Stomach (tissue), 9 donors: Measurements from ENCODE around the gene STYXL2. TPM values are rescaled to one million over a fixed set of nuclear protein-coding genes. Genes with fewer than 3 reads are reported as not detected.

ENCODE experiments used
- DNase-seq, 2 donors: peaks; one replicate each; pipeline versions ENCODE4 v3.0.0 to v3.0.0-alpha.2; 2013 to 2019
- H3K27ac ChIP-seq, 5 donors: fragments of 200-600 bp in 4 of 5; sonication (generic) in 4 of 5; one replicate each; pipeline ENCODE4 v1.5.1; 2013 to 2019; ENCODE audit warnings: mild to moderate bottlenecking in 1 of 5, moderate library complexity in 1 of 5
- H3K27me3 ChIP-seq, 3 donors: fragments of 200-600 bp; sonication (generic); one replicate each; pipeline ENCODE4 v1.5.1; 2017 to 2019; ENCODE audit warnings: mixed run types in 1 of 3
- H3K36me3 ChIP-seq, 4 donors: fragments of 200-600 bp; sonication (generic); 1 replicate in 3 of 4; 2 replicates in 1 of 4; pipeline ENCODE4 v1.5.1; 2016 to 2019
- H3K4me1 ChIP-seq, 4 donors: fragments of 200-600 bp; sonication (generic); one replicate each; pipeline ENCODE4 v1.5.1; 2016 to 2019
- H3K4me3 ChIP-seq, 4 donors: fragments of 200-600 bp; sonication (generic) in 3 of 4; one replicate each; pipeline ENCODE4 v1.5.1; 2016 to 2019; ENCODE audit warnings: mild to moderate bottlenecking in 1 of 4
- H3K9me3 ChIP-seq, 4 donors: fragments of 200-600 bp; sonication (generic); one replicate each; pipeline ENCODE4 v1.5.1; 2016 to 2019
- EP300 ChIP-seq: sonication (generic); formaldehyde crosslinking; IDR thresholded peaks from one replicate; pipeline ENCODE4 v1.6.1; 2017; ENCODE audit warnings: antibody characterized with exemption
- POLR2A ChIP-seq, 4 donors: fragments of 450-650 bp; IDR thresholded peaks; one replicate each; pipeline ENCODE4 v1.6.1; 2016; ENCODE audit warnings: antibody characterized with exemption in 4 of 4, control low read depth in 2 of 4, mild to moderate bottlenecking in 1 of 4, moderate library complexity in 1 of 4
- POLR2AphosphoS5 ChIP-seq, 3 donors: sonication (generic); formaldehyde crosslinking; IDR thresholded peaks; one replicate each; pipeline ENCODE4 v1.6.1; 2016; ENCODE audit warnings: antibody characterized with exemption in 3 of 3
- WGBS, 5 donors: extraction: QIAGEN DNeasy Blood & Tissue Kit in 3 of 5; methylation state at CpG; one replicate each; pipeline versions ENCODE4 v1.1.5 to v1.1.7; 2013 to 2018; 5-methylcytosine and 5-hydroxymethylcytosine counted together
- intact Hi-C: fragments of 100-400 bp; cut with DNase I; formaldehyde crosslinking; loops from one replicate; pipeline ENCODE4 v1.15.1; 2023; ENCODE audit warnings: low total_unique reads
- polyA plus RNA-seq, 3 donors: library from polyadenylated mRNA; stranded (reverse); fragments of 200-250 nt; gene quantifications; one replicate each; pipeline ENCODE4 v1.2.3, GENCODE V29; 2013
- total RNA-seq, 5 donors: library from RNA; depleted of rRNA; stranded (reverse); fragments of >200 nt; gene quantifications; one replicate each; pipeline versions ENCODE4 v1.1.0 to v1.2.3, GENCODE V29; 2014 to 2016
- TF ChIP-seq, protein P1 (sequence below), 7 experiments: fragments of 450-650 bp in 4 of 7; fragments of 200-600 bp in 3 of 7; sonication (generic) in 3 of 7; IDR thresholded peaks; one replicate each; pipeline ENCODE4 v1.5.1; 2016 to 2019; ENCODE audit warnings: antibody characterized with exemption in 7 of 7, control low read depth in 2 of 7, mild to moderate bottlenecking in 1 of 7
- donor health status: healthy with polysubstance abuse.
- donor health status: Bipolar disorder and iron deficiency.
- donor health status: healthy.

STYXL2 gene
- total and polyA plus RNA-seq, 8 donors, result 0.73 TPM; not detected in 7

DNA sequence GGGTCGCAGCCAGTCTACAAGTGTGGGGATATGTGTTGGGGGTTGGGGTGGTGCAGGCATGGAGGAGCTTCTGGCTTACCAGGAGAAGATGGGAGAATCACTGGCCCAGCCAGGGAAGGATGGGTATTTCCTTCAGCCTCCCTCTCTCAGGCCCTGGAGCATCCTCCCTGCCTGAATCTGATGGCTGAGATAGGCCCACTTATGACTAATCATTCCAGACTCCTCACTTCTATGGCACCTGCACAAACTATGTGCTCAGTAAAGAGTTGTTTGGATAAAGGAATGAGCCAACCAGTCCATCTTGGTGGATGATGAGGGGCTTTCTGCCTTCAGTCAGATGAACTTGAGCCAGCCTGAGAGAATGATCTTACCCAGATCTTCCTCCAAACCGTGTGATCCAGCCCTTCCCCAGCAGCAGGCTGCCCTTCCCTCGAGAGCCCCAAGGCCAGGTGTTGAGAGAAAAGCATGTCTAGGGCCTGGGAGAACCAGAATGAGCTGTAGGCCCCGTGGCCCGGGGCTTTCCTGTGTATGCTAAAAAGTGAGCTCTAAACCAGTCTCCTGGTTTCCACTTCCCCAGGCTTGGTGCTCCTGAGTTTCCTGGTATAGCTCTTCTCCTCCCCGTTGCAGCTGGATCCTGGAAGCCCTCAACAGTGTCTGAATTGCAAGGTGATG is 5.0 kb upstream of the STYXL2 start:
- Histone ChIP-seq H3K9me3 (no peaks in the 10 kb centered on the region), H3K4me1 (no peaks in the 10 kb centered on the region), H3K36me3 (no peaks in the 10 kb centered on the region), H3K27ac (no peak overlapping the region), H3K27me3 (no peaks in the 10 kb centered on the region), H3K4me3 (no peak overlapping the region)
- 80 to 94% (median 86%) methylated on average over 6 of the region's 6 CpGs for WGBS, 5 donors
- DNase-seq, result no peak
- TF ChIP-seq POLR2A (IDR thresholded peaks at IDR 0.05) (no peak), POLR2AphosphoS5 (IDR thresholded peaks at IDR 0.05) (no peak), EP300 (no peak)
- TF ChIP-seq, protein P1, sequence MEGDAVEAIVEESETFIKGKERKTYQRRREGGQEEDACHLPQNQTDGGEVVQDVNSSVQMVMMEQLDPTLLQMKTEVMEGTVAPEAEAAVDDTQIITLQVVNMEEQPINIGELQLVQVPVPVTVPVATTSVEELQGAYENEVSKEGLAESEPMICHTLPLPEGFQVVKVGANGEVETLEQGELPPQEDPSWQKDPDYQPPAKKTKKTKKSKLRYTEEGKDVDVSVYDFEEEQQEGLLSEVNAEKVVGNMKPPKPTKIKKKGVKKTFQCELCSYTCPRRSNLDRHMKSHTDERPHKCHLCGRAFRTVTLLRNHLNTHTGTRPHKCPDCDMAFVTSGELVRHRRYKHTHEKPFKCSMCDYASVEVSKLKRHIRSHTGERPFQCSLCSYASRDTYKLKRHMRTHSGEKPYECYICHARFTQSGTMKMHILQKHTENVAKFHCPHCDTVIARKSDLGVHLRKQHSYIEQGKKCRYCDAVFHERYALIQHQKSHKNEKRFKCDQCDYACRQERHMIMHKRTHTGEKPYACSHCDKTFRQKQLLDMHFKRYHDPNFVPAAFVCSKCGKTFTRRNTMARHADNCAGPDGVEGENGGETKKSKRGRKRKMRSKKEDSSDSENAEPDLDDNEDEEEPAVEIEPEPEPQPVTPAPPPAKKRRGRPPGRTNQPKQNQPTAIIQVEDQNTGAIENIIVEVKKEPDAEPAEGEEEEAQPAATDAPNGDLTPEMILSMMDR (IDR thresholded peaks at IDR 0.05), result no peak
- intact Hi-C loops, result no loop called here

DNA sequence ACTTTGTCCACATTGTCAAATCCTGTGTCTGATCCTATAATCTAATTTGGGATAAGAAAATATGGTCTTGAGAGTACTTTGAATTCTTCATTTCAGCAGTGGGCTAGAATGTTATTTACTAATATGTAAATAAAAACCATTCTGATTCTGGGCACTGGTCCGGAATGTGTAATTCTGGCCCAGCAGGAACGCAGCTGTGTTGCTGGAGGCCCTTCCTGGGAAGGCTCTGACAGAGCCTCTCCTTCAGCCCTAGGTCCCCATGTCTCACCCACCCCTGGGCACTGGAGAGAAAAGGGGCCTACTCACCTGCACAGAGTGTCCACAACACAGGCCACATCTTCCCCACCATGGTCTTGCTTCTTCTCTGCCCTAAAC is 3.9 kb upstream of the STYXL2 start:
- 32 to 77% (median 57%) methylated on average over 2 of the region's 2 CpGs for WGBS, 5 donors
- H3K4me3 ChIP-seq, result no peak overlapping the region
- H3K9me3 ChIP-seq, result no peaks in the 10 kb centered on the region
- TF ChIP-seq EP300 (no peak), POLR2AphosphoS5 (IDR thresholded peaks at IDR 0.05) (no peak), POLR2A (IDR thresholded peaks at IDR 0.05) (no peak)
- TF ChIP-seq, protein P1 (IDR thresholded peaks at IDR 0.05), result no peak
- no peaks in the 10 kb centered on the region for H3K36me3 ChIP-seq
- intact Hi-C loops, result no loop called here
- H3K4me1 ChIP-seq, result no peaks in the 10 kb centered on the region
- no peak for DNase-seq
- H3K27ac ChIP-seq, result no peak overlapping the region
- no peaks in the 10 kb centered on the region for H3K27me3 ChIP-seq

DNA sequence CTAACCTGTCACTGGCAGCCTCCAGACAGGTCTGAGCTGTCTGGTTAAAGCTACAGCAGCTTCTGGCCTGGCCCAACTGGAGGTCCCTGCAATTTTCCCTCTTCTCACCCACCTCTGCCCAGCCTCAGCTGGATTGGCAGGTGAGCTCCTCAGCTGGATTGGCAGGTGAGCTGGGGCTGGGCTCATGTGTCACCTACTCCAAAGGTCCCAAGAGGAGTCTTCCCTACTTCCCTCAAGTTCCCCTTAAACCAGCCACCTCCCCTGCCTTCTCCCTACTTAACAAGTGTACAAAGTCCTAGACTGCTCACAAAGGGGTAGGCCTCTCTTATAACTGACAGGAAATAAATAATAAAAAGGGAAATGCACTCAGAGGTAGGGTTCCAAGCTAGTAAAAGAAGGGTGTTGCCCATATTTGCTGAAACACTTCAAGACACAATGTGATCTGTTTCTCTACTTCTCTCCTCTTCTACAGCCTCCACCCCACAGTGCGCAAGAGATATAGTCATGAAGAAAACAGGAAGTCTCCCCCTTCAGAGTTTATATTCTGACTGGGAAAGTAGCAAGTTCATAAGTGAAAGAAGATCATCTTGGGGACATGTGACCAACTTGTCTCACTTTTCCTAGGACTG is 3.4 kb upstream of the STYXL2 start, which contains the start of gene GPA33:
Gene GPA33, minus strand, starts transcription at position 64 of the 629 bp plus-strand sequence. CDS start 90 bp downstream, outside the sequence.
- intact Hi-C loops, result no loop called here
- H3K27me3 ChIP-seq, result no peaks in the 10 kb centered on the region
- no peaks in the 10 kb centered on the region for H3K4me1 ChIP-seq
- TF ChIP-seq EP300 (no peak), POLR2AphosphoS5 (IDR thresholded peaks at IDR 0.05) (no peak), POLR2A (IDR thresholded peaks at IDR 0.05) (no peak)
- TF ChIP-seq, protein P1 (IDR thresholded peaks at IDR 0.05), result no peak
- peak in 1 of 2 donors; percentile 75 for DNase-seq
- no peak within 1 kb of the TSS for H3K4me3 ChIP-seq
- peak within 1 kb of the TSS in 1 of 5 donors; percentile 21 for H3K27ac ChIP-seq
- WGBS, 5 donors, result 63 to 86% (median 73%) methylated on average over 1 of the region's 1 CpG
- H3K36me3 ChIP-seq, result no peaks in the 10 kb centered on the region
- no peaks in the 10 kb centered on the region for H3K9me3 ChIP-seq

DNA sequence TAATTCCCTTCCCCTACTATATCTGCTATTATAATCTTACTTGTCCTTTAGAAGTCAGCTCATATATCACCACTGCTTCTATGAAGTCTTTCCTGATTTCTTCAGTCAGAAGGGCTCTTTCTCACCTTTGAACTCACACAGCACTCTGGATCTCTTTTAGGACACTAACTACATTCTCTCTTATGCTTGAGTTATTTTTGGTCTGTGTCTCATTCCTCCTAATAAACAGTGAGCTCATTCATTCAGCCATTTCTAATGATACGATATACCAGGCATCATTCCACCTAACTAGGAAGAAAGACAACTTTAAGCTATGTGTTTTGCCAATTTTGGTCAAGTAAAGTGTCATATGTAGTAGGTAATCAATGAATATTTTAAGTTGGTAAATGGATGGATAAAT is 1.2 kb upstream of the STYXL2 start:
- Histone ChIP-seq H3K4me1 (no peaks in the 10 kb centered on the region), H3K27me3 (no peaks in the 10 kb centered on the region), H3K27ac (no peak overlapping the region), H3K4me3 (no peak overlapping the region), H3K9me3 (no peaks in the 10 kb centered on the region), H3K36me3 (no peaks in the 10 kb centered on the region)
- no peak for DNase-seq
- intact Hi-C loops, result no loop called here
- 73 to 90% (median 84%) methylated on average over 1 of the region's 1 CpG for WGBS, 5 donors
- no peak for TF ChIP-seq EP300
- TF ChIP-seq, protein P1 (IDR thresholded peaks at IDR 0.05), result no peak
- no peak for TF ChIP-seq POLR2AphosphoS5 (IDR thresholded peaks at IDR 0.05)
- no peak for TF ChIP-seq POLR2A (IDR thresholded peaks at IDR 0.05)
